NCI-H187 (cell line): Measurements from ENCODE around the gene CNKSR2.

Source experiments
- DNase-seq, 2 experiments: peaks; one replicate each; lab custom pipeline; 2025; lab: John Stamatoyannopoulos, UW

Gene CNKSR2

DNA sequence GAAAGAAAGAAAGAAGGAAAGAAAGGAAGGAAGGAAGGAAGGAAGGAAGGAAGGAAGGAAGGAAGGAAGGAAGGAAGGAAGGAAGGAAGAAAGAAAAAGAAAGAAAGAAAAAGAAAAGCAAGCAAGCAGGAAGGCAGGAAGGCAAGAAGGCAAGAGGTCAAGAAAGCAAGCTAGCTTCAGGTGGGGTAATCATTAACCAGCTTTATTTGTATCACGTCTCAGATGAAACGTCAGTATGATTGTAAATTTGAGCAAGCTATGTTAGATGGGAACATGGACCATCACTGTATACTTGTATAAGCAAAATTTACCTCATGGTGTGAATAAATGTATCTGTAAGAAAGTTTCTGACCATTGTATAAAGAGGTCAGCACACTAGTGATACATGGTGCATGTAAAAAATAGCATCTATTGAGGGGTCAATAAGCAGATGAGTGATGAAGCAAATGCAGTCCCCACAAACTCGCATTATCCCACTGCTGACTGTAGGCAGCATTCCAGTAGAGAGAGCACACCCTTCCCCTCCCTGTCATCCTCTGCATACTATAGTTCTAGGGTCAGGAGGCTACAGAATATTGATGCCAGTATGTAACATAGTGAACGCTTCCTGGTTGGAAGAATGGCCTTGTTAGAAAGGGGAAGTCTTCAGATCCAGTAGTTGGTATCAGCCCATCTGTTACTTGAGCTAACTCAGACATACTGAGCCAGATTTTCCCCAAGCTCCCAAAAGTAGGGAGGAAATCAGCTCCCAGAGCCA, 300.4 kb downstream of the CNKSR2 start:
- DNase-seq = no peak

DNA sequence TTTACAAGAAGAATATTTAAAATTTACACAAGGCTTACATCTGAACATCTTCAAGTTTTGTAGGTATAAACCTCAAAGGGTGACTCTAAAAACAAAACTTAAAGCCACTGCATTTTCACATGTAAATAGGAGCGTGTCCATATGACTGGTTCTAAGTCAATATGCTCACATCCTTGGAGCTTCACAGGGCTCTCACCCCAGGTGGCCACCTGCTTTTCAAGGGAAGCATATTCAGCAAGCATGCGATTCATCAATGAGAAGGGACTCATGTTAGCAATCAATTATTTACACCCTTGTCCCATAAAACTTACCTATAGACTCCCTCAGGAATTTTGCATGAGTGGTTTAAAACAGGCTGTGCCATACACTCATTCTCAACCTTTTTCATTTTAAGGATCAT, 301.7 kb downstream of the CNKSR2 start:
- no peak for DNase-seq

DNA sequence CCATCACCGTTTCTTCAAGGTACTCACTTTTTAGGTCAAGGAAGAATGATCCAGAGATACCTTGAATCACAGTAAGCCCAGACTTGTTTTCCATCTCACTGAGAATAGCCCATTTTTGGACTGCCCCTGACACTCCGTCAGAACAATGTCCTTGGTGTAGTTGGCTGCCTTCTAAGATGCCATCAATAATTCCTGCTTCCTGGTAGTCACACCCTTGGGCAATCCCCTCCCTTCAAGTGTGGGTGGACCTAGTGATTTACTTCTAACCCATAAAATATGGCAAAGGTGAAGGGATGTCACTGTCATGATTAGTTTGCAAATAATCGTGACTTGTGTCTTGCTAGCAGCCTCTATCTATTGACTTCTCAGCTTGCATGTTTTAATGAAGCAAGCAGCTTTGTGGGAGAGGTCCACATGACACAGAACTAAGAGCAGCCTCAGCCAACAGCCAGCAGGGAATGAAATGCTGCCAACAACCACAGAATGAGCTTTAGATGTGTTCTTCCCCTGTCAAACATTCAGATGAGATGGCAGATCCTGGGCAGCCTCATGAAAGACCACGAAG, 303.9 kb downstream of the CNKSR2 start:
- DNase-seq = no peak

DNA sequence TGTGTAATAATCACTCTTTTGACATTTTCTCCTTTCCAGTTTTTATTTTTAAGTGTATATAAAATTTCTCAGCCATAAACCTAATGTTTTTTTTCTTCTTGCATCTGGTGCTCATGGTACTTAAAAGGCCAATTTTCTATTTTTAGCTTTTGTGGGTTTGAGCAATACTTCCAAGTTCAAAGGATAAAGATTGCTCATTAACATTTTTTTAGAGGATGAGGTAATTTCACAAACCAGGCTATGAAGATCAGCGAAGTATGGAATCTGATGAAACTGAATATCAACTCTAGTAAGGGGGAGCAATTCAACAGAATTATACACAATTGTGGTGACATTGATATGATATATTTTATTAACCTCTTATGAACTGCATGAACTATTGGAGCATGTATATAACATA, 309.7 kb downstream of the CNKSR2 start:
- no peak for DNase-seq

DNA sequence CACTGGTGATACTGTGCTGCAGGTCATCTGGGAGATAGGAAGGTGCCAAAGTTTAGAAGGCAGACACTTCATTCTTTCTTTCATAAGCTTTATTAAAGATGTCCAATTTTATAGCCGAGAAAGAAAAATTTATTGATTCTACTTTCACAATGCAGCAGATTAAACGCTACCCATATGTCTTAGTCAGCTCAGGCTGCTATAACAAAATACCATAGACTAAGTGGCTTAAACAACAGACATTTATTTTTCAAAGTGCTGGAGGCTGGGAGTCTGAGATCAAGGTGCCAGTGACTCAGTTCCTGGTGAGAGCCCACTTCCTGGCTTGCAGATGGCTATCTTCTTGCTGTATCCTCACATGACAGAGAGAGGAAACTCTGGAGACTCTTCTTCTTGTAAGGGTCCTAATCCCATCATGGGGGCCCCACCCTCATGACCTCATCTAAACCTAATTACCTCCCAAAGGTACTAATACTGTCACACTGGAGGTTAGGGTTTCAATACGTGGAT, 317.3 kb downstream of the CNKSR2 start:
- no peak for DNase-seq

DNA sequence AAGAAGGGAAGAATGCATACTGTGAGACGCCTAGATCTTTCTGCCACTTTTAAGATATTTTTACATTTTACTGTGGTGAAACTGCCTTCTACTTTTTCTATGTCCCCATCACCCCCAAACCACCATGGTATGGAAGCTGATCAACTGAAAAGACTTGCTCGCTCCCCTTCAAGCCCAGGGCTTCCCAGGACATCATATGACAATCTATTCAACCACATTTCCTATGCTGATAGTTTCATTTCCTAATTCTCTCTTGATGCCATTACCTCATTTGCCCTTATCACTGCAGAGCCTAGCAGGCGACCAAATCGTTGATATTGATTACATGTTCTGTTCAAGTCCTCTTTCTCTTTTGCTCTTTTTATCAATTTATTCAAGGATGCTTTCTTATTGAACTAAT, 324.1 kb downstream of the CNKSR2 start:
- DNase-seq = no peak

DNA sequence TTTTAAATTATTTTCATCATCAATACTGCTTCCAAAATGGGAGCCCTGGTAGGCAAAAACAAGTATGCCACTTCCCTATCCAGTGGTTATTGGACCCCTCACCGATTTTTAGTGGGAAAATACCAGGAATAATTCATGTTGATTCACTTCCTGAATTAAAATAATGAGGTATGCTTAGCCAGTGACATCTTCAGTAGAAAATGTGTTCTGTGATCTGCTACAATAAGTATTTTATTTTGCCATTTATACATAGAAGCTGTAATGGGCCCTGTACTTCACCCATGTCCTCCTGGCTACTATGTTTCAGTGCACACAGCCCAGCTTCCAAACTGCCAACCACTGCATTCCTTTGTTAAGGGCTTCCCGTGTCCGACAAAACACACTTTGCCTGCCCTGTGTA, 324.9 kb downstream of the CNKSR2 start:
- no peak for DNase-seq

DNA sequence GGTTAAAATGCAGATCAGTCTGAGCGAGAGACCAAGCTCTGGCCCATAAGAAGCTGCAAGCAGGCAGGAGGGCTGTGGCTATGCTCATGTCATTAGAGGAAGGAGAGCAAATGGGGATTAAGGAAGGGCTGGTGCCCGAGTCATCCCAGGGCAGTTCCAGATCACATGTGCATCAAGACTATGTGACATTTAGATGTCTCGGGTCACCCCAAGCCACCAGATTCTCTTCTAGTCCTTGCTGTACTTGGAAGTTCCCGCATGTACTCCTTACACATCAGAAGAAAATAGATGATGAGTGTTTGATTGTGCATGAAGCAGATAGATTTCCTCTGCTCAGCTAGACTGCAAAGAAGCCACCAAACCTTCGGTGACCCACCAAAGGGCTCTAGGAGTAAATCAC, 326.1 kb downstream of the CNKSR2 start:
- no peak for DNase-seq

DNA sequence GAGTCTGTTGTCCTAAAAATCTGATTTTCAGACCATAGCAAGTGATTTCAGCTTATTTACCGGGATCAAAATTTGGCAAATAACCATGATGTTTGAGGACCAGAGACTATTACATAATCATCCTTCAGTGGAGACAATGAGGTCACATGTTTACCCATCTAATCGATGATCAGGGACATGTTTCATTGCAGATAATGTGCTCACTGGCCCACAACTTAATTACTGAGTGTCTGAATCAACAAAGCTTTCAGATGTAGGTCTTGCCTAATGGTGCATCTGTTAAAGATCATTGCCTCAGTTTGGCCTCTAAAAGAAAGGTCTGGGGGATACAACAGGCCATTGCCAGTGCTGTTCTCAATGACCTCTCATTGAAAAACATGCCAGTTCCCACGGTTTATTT, 326.7 kb downstream of the CNKSR2 start:
- DNase-seq = no peak

DNA sequence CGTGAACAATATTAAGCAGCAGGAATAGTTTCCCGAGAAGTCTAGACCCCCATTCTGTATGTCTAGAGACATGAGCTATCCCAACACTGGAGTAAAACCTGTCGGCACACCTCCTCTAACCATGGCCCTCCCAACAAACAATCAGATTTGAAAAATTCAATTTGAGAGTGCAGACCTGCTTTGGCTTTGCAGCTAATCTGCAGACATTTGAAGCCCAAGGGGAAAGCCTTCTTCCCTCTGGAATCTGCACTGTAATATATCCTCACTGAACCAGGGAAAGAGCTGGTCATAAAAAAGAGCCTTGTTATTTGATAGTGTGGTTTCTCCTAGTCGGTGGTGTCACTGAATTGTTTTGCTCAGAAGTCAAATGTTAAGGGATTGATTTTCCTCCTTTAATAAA, 328.5 kb downstream of the CNKSR2 start:
- no peak for DNase-seq
